ENCODE measurements around the gene TOP3A. TPM values are rescaled to one million over a fixed set of nuclear protein-coding genes. Genes with fewer than 3 reads are reported as not detected.

Gene TOP3A, protein sequence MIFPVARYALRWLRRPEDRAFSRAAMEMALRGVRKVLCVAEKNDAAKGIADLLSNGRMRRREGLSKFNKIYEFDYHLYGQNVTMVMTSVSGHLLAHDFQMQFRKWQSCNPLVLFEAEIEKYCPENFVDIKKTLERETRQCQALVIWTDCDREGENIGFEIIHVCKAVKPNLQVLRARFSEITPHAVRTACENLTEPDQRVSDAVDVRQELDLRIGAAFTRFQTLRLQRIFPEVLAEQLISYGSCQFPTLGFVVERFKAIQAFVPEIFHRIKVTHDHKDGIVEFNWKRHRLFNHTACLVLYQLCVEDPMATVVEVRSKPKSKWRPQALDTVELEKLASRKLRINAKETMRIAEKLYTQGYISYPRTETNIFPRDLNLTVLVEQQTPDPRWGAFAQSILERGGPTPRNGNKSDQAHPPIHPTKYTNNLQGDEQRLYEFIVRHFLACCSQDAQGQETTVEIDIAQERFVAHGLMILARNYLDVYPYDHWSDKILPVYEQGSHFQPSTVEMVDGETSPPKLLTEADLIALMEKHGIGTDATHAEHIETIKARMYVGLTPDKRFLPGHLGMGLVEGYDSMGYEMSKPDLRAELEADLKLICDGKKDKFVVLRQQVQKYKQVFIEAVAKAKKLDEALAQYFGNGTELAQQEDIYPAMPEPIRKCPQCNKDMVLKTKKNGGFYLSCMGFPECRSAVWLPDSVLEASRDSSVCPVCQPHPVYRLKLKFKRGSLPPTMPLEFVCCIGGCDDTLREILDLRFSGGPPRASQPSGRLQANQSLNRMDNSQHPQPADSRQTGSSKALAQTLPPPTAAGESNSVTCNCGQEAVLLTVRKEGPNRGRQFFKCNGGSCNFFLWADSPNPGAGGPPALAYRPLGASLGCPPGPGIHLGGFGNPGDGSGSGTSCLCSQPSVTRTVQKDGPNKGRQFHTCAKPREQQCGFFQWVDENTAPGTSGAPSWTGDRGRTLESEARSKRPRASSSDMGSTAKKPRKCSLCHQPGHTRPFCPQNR
- total RNA-seq (10 to 100 TPM; 20.4 to 59.6 (median 31.3) TPM), polyA plus RNA-seq (10 to 100 TPM; 17.8 to 33.0 (median 19.2) TPM)
- long read RNA-seq, donor 1, partial matches to known transcripts = 0 of 1 reads
- long read RNA-seq, donor 1, other reads (novel, unspliced or antisense) = 0 of 1 reads
- long read RNA-seq, donor 2, full-length matches to known transcripts = 1 of 1 reads
- long read RNA-seq, donor 2, partial matches to known transcripts = 0 of 1 reads
- long read RNA-seq, donor 2, other reads (novel, unspliced or antisense) = 0 of 1 reads
- long read RNA-seq, donor 3 = 0 reads
- long read RNA-seq, donor 4, full-length matches to known transcripts = 2 of 4 reads
- long read RNA-seq, donor 4, partial matches to known transcripts = 0 of 4 reads
- long read RNA-seq, donor 4, other reads (novel, unspliced or antisense) = 2 of 4 reads
- long read RNA-seq, donor 5, full-length matches to known transcripts = 16 of 29 reads
- long read RNA-seq, donor 5, partial matches to known transcripts = 3 of 29 reads
- long read RNA-seq, donor 5, other reads (novel, unspliced or antisense) = 10 of 29 reads
- long read RNA-seq, donor 6, full-length matches to known transcripts = 1 of 3 reads
- long read RNA-seq, donor 6, partial matches to known transcripts = 1 of 3 reads
- long read RNA-seq, donor 6, other reads (novel, unspliced or antisense) = 1 of 3 reads
- long read RNA-seq, donor 7 = 0 reads
- long read RNA-seq, donor 8 = 0 reads
- long read RNA-seq, donor 9, partial matches to known transcripts = 0 of 1 reads
- long read RNA-seq, donor 9, other reads (novel, unspliced or antisense) = 0 of 1 reads
- long read RNA-seq, donor 10 = 0 reads

DNA sequence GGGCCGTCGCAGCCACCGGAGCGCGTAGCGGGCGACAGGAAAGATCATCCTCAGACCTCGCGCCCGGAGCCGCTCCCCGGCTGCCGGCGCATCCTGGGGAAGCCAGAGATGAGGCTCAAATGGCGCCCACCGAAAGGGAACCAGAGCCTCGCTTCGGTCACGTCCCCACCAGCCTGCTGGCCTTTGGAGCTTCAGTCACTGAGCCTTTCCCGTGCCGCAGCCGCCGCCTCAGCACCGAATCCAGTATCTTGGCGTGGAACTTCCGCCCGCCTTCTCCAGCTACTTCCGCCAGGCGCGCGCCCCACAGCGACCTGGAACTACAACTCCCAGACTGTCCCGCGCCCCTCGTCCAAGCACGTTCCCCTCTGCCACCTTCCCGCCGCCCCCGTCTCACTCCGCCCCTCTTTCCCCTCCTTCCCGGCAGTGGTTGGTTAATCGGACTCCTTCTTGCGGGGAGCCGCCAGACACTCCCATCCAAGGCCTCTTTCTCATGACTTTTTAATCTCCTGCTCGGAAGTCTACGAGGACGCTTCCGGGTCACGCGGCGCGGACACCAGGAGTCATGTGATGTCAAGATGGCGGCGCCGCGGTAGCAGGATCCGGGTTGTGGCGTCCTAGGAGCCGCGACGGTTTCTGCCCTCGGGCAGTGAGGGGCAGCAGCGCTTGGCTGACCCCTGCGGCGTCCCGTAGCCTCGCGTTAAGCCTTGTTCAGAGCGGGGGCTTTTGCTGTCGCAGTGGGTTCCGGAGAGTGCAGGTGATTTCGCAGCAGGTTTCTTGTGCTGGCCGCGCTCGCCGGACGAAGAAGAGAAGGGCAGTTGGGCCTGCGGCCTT is at the start of gene TOP3A, which contains the start of gene SMCR8:
Gene TOP3A, minus strand, starts transcription at position 264 of the 831 bp plus-strand sequence. Its CDS starts 216 bp downstream, at position 48.
Gene SMCR8, plus strand, starts transcription at position 563 of the 831 bp plus-strand sequence. CDS start 497 bp downstream, outside the sequence.
- 0 to 1% (median 0%) methylated on average over 27 to 78 of the region's 78 CpGs for WGBS, 4 donors
- Histone ChIP-seq H3K4me3 (peak within 1 kb of the TSS; percentile 52 to 84 (median 70)), H3K9me3 (replicated peaks in 1 of 3) (no peaks in the 10 kb centered on the region), H3K27me3 (no peaks in the 10 kb centered on the region), H3K36me3 (replicated peaks in 1 of 2) (peaks cover 0 to 23% of the 10 kb centered on the region in 2 donors), H3K4me1 (replicated peaks in 1 of 2) (peaks cover 16 to 67% of the 10 kb centered on the region in 2 donors), H3K27ac (peak within 1 kb of the TSS; percentile 78 to 95 (median 94))
- TF ChIP-seq, protein P1, sequence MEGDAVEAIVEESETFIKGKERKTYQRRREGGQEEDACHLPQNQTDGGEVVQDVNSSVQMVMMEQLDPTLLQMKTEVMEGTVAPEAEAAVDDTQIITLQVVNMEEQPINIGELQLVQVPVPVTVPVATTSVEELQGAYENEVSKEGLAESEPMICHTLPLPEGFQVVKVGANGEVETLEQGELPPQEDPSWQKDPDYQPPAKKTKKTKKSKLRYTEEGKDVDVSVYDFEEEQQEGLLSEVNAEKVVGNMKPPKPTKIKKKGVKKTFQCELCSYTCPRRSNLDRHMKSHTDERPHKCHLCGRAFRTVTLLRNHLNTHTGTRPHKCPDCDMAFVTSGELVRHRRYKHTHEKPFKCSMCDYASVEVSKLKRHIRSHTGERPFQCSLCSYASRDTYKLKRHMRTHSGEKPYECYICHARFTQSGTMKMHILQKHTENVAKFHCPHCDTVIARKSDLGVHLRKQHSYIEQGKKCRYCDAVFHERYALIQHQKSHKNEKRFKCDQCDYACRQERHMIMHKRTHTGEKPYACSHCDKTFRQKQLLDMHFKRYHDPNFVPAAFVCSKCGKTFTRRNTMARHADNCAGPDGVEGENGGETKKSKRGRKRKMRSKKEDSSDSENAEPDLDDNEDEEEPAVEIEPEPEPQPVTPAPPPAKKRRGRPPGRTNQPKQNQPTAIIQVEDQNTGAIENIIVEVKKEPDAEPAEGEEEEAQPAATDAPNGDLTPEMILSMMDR (IDR thresholded peaks at IDR 0.05) = peak in 2 of 6 experiments; percentile 32 to 41
- TF ChIP-seq POLR2A (IDR thresholded peaks at IDR 0.05) = peak; percentile 54 to 82
- peak; percentile 97 to 99 (median 98) for DNase-seq
- intact Hi-C loops (cut with DNase I) = no loop called here

DNA sequence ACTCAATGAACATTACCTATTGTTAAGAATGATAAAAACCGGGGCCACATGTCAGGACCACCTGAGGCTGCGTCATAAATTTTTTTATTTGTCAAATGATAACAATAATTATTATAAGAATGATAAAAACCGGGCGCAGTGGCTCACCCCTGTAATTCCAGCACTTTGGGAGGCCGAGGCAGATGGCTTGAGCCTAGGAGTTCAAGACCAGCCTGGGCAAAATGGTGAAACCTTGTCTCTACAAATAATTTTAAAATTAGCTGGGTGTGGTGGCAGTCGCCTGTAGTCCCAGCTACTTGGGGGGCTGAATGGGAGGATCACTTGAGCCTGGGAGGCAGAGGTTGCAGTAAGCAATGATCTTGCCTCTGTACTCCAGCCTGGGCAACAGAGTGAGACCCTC is 49.4 kb upstream of the TOP3A start:
- Histone ChIP-seq H3K36me3 (replicated peaks in 1 of 2) (no peaks in the 10 kb centered on the region), H3K27me3 (peaks cover 6% of the 10 kb centered on the region), H3K9me3 (replicated peaks in 1 of 3) (no peaks in the 10 kb centered on the region), H3K4me3 (no peak overlapping the region), H3K4me1 (replicated peaks in 1 of 2) (peaks cover 5 to 9% of the 10 kb centered on the region in 2 donors), H3K27ac (no peak overlapping the region)
- no peak for DNase-seq
- intact Hi-C loops (cut with DNase I) = no loop called here
- WGBS, 4 donors = 78 to 87% (median 83%) methylated on average over 6 of the region's 6 CpGs
- TF ChIP-seq, protein P1 (IDR thresholded peaks at IDR 0.05) = no peak
- TF ChIP-seq POLR2A (IDR thresholded peaks at IDR 0.05) = no peak
